Fibroblast of lung (primary cell): ENCODE measurements around the gene HIGD1A.

Experiments used
- CTCF ChIP-seq, 2 donors: IDR thresholded peaks in 1 of 2; conservative IDR thresholded peaks in 1 of 2; 1 replicate in 1 of 2; 2 replicates in 1 of 2; pipeline ENCODE4 v1.5.1; 2011 to 2012; ENCODE audit warnings: low read length in 2 of 2, control low read depth in 1 of 2, inconsistent platforms in 1 of 2, low read depth in 1 of 2, mild to moderate bottlenecking in 1 of 2
- EZH2 ChIP-seq: IDR thresholded peaks from 2 replicates; pipeline ENCODE4 v1.5.1; 2012; ENCODE audit warnings: low read length, control low read depth, mild to moderate bottlenecking; ENCODE audit errors: missing control alignments

- no peak for TF ChIP-seq CTCF (conservative IDR thresholded peaks at IDR 0.05 in 1 of 2, IDR thresholded peaks at IDR 0.05 in 1 of 2; ENCODE audit: low read depth in 1 of 2, low read length in 2 of 2)
- no peak for TF ChIP-seq EZH2
These were observed 58.4 kb downstream of the HIGD1A start for GRCh38 chr3:42745776-42746454.
